ENCODE measurements around the gene PDIA6.

DNA sequence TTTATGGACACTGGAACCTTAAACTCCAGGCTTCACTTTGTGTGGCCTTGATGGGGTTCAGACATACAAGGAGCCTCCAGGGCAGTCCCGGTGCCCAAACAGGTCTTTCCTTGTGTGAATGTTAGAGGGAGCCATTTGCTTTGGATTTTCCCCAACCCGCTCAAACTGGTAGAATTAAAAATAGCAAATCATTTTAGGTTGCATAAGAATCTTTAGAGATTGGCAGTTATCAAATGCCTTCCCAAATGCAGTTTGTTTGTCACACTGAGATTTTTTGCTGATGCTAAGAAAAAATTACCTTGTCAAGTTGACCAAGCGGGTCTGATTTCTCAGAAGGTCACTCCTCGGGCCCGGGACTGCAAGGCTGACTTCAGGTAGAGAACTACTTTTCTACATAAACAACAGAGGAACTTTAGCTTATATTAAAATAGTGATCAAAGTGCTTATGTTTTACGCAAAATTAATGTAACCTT is 54.7 kb downstream of the PDIA6 start:
- TF ChIP-seq, protein P1, sequence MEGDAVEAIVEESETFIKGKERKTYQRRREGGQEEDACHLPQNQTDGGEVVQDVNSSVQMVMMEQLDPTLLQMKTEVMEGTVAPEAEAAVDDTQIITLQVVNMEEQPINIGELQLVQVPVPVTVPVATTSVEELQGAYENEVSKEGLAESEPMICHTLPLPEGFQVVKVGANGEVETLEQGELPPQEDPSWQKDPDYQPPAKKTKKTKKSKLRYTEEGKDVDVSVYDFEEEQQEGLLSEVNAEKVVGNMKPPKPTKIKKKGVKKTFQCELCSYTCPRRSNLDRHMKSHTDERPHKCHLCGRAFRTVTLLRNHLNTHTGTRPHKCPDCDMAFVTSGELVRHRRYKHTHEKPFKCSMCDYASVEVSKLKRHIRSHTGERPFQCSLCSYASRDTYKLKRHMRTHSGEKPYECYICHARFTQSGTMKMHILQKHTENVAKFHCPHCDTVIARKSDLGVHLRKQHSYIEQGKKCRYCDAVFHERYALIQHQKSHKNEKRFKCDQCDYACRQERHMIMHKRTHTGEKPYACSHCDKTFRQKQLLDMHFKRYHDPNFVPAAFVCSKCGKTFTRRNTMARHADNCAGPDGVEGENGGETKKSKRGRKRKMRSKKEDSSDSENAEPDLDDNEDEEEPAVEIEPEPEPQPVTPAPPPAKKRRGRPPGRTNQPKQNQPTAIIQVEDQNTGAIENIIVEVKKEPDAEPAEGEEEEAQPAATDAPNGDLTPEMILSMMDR (IDR thresholded peaks at IDR 0.05), result no peak
- TF ChIP-seq EZH2 (IDR thresholded peaks at IDR 0.05; ENCODE audit: borderline replicate concordance, insufficient read depth, low read depth, low read length, poor library complexity, severe bottlenecking), result no peak

Measured in B cell (primary cell).